Kidney (tissue), 14 donors: ENCODE results near the gene RHBDL3. TPM values are rescaled to one million over a fixed set of nuclear protein-coding genes. Genes with fewer than 3 reads are reported as not detected.
A peak's percentile ranks its signal among the peaks of the same experiment; 100 is the strongest.
"Not testable (repeated sequence)": the region's sequence is repeated elsewhere in the genome, so short reads cannot be mapped to it uniquely, and the experiment has no call there.

Experiments
- DNase-seq, 5 donors: peaks; one replicate each; pipeline ENCODE4 v3.0.0-alpha.2; 2013 to 2020
- FAIRE-seq: peaks from 2 replicates; lab custom pipeline; 2012; peaks lifted over from hg19 to GRCh38; lab: Jason Lieb, UNC
- H3K27ac ChIP-seq, 2 donors: one replicate each; pipeline ENCODE4 v1.7.0; 2013; ENCODE audit warnings: low read depth in 2 of 2, low read length in 2 of 2, inconsistent platforms in 1 of 2
- H3K27me3 ChIP-seq: one replicate; pipeline ENCODE4 v1.7.1; 2013; ENCODE audit warnings: low read length, inconsistent platforms; ENCODE audit not compliant: control insufficient read depth, insufficient read depth
- H3K36me3 ChIP-seq, 3 donors: one replicate each; pipeline versions ENCODE4 v1.7.0 to v1.7.1; 2013; ENCODE audit warnings: low read length in 3 of 3, control low read depth in 1 of 3, inconsistent platforms in 1 of 3; ENCODE audit not compliant: insufficient read depth in 3 of 3, control insufficient read depth in 2 of 3
- H3K4me1 ChIP-seq, 3 donors: one replicate each; pipeline versions ENCODE4 v1.7.0 to v1.7.1; 2013; ENCODE audit warnings: low read length in 3 of 3, inconsistent platforms in 1 of 3, low read depth in 1 of 3; ENCODE audit not compliant: control insufficient read depth in 2 of 3, insufficient read depth in 2 of 3
- H3K4me3 ChIP-seq, 3 donors: one replicate each; pipeline versions ENCODE4 v1.7.0 to v1.8.1; 2013; ENCODE audit warnings: low read length in 3 of 3, control low read depth in 1 of 3, inconsistent platforms in 1 of 3
- H3K9ac ChIP-seq, 3 donors: one replicate each; pipeline versions ENCODE4 v1.7.0 to v1.7.1; 2013; ENCODE audit warnings: low read length in 3 of 3, control low read depth in 1 of 3, inconsistent platforms in 1 of 3
- H3K9me3 ChIP-seq, 3 donors: one replicate each; pipeline versions ENCODE4 v1.7.0 to v1.7.1; 2013; ENCODE audit warnings: low read length in 3 of 3, control low read depth in 1 of 3, inconsistent platforms in 1 of 3; ENCODE audit not compliant: control insufficient read depth in 2 of 3, insufficient read depth in 1 of 3
- CTCF ChIP-seq: IDR thresholded peaks from 3 replicates; pipeline ENCODE4 v1.5.1; 2012; ENCODE audit warnings: mild to moderate bottlenecking, moderate library complexity, borderline replicate concordance; ENCODE audit not compliant: insufficient read depth; ENCODE audit errors: extremely low read depth
- intact Hi-C: fragments of 100-400 bp; cut with DNase I; formaldehyde crosslinking; loops from one replicate; pipeline ENCODE4 v1.11.1; 2022
- polyA plus RNA-seq: library from polyadenylated mRNA; stranded (reverse); fragments of 350-450 nt; fragmentation: Illumina TruSeq; extraction: RNeasy Lipid Tissue Mini Kit (QIAGEN cat#74804); gene quantifications from one replicate; pipeline ENCODE4 v1.2.3, GENCODE V29; 2014; ENCODE audit warnings: low read depth, low replicate concordance; ENCODE audit not compliant: insufficient read depth
- total RNA-seq: library from RNA; stranded (reverse); fragmentation: NEBNext Ultra II Directional; extraction: Animal tissue kit (Norgen Biotek cat#: 25700); gene quantifications from one replicate; pipeline ENCODE4 v1.2.1, GENCODE V29; 2021
- donor health status: control.
- donor health status: control.
- donor health status: control.
- donor health status: control.
- donor health status: control.
- donor health status: DM: yes; HTN: yes; CAD: no.
- donor health status: Normal renal cell carcinoma (clear cell type).

RHBDL3 gene
- total and polyA plus RNA-seq, 2 donors from 2014 or later, result 0.11 to 0.13 TPM

- Histone ChIP-seq H3K27me3 (peaks cover 3% of the 10 kb centered on the region), H3K4me1 (peaks cover 0 to 6% (median 4%) of the 10 kb centered on the region in 3 donors), H3K27ac (no peak overlapping the region), H3K9me3 (no peaks in the 10 kb centered on the region), H3K36me3 (no peaks in the 10 kb centered on the region), H3K9ac (no peak overlapping the region), H3K4me3 (no peak overlapping the region)
- intact Hi-C loops, result no loop called here
- no peak for FAIRE-seq
- DNase-seq, result peak in 1 of 5 donors; percentile 41
- no peak for TF ChIP-seq CTCF
Observed at GRCh38 chr17:32259586-32259985, 6.0 kb upstream of the RHBDL3 start.

GRCh38 chr17:32261417-32261736 lies 4.3 kb upstream of the RHBDL3 start:
- H3K27me3 ChIP-seq, result peaks cover 3% of the 10 kb centered on the region
- intact Hi-C loops, result no loop called here
- H3K9ac ChIP-seq, result no peak overlapping the region
- no peak for TF ChIP-seq CTCF
- FAIRE-seq, result no peak
- DNase-seq, result peak in 1 of 5 donors; percentile 15
- H3K27ac ChIP-seq, result no peak overlapping the region
- no peaks in the 10 kb centered on the region for H3K36me3 ChIP-seq
- no peak overlapping the region for H3K4me3 ChIP-seq
- H3K9me3 ChIP-seq, result no peaks in the 10 kb centered on the region
- H3K4me1 ChIP-seq, result peaks cover 0 to 2% (median 1%) of the 10 kb centered on the region in 3 donors

- Histone ChIP-seq H3K9me3 (no peaks in the 10 kb centered on the region), H3K4me1 (peaks cover 0 to 5% (median 0%) of the 10 kb centered on the region in 3 donors), H3K9ac (no peak overlapping the region), H3K36me3 (no peaks in the 10 kb centered on the region), H3K27ac (no peak overlapping the region), H3K4me3 (no peak overlapping the region), H3K27me3 (peaks cover 5% of the 10 kb centered on the region)
- FAIRE-seq (no peak), DNase-seq (peak in 1 of 5 donors; percentile 32)
- no peak for TF ChIP-seq CTCF
- intact Hi-C loops, result no loop called here
Observed at GRCh38 chr17:32261936-32262510, 3.6 kb upstream of the RHBDL3 start.

GRCh38 chr17:32263515-32263914 lies 2.1 kb upstream of the RHBDL3 start:
- H3K9ac ChIP-seq, H3K9me3 ChIP-seq, H3K4me1 ChIP-seq, FAIRE-seq, intact Hi-C loops, H3K4me3 ChIP-seq, H3K27ac ChIP-seq, H3K36me3 ChIP-seq: not testable (repeated sequence)
- DNase-seq, result peak in 1 of 5 donors; percentile 22
- peaks cover 11% of the 10 kb centered on the region for H3K27me3 ChIP-seq
